Germinal center (tissue), 1 donor: ENCODE results near the gene RPAP3.

Source experiments
- DNase-seq: peaks from one replicate; pipeline ENCODE4 v3.0.0; 2012; ENCODE audit warnings: mixed read lengths, low spot score

Gene RPAP3

DNA sequence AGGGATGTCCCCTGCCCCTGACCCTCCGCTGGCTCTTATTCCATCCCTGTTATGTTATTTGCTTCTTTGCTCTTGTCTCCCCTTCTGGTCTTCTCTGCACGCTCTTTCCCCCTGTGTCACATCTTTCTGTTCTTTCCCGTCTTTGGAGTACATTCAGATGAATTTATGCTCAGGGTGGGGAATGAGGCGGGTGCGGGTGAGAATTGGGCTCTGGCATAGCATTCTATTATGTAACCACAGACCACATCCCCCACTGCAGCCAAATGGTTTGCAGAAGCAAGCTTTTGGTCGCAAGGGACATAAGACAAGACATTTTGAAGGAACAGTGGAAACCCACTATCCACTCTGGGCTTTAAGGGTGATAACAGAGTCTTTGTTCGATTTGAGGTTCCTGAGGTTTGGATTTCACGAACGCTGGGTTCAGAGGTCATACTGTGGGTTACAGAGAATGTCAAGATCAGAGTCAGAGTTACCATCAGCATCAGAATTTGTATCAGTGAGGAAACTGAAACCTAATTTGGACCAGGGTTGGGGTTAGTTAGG lies 15.7 kb upstream of the RPAP3 start:
- no peak for DNase-seq

DNA sequence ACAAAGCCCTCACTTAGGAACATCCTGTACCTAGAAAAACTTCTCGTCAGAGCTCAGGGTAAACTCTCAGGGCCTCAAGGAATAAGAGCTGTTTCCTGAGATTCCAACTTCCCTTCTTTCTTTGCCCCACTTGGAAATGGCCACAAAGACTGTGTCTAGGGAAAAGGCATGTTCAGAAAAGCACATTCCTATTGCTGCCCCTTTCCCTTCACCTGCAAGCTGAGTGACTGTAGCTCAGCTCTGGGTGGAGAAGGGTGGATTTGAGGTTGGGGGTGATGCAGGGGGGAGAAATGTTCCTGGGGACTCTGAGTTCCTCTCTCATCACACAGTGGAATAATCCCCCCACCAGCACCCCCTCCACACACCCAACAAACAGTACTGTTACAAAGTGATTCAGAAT lies 12.7 kb upstream of the RPAP3 start:
- DNase-seq = no peak

- DNase-seq = peak; percentile 74
Observed at GRCh38 chr12:47717443-47718193, 11.8 kb upstream of the RPAP3 start.

GRCh38 chr12:47717046-47717442 lies 11.2 kb upstream of the RPAP3 start:
- no peak for DNase-seq

GRCh38 chr12:47715877-47716548 lies 10.2 kb upstream of the RPAP3 start:
- no peak for DNase-seq

GRCh38 chr12:47715393-47715876 lies 9.6 kb upstream of the RPAP3 start:
- peak; percentile 80 for DNase-seq

DNA sequence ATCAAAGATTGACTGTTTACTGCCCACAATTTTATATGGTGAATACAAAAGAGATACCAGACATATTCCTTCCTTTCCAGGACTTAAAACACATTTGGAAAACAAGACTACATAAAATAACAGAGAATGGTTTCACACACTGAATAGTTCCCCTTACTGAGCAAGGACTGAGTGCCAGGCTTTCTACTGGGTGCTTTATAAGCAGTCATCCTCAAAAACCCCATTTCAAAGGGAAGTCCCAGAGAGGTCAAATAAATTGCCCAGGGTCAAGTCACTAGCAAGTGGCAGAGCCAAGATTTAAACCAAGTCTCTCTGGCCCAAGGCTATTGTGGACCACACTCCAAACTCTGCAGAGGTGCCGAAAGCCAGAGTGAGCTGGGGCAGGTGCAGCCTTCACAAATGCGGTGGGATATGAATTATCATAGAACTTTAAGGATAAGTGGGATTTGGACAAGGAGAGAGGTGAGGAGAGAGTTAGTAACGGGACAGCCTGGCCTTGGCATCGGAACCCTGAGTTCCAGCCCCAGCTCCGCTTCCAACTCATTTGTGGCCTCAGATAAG lies 9.1 kb upstream of the RPAP3 start:
- DNase-seq = no peak

GRCh38 chr12:47712171-47712570 lies 6.3 kb upstream of the RPAP3 start:
- no peak for DNase-seq

DNA sequence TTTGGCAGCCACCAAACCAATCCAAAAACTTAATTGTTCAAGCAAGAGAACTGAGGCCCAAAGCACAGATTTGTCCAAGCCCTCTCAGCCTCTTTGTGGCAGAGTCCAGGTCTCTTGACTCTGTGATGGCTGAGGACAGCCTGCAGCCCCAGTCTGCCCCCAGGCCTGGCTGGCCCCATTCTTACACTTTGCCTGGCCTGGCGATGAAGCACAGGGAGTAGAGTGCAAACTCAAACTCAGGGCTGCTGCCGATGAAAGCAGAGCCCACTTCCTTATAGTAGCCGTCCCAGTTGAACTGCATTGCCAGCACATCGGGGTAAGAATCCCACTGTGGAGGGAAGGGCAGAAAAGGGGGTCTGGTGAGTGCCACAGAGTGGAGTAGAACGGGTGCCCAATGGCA lies 5.6 kb upstream of the RPAP3 start:
- DNase-seq = no peak

GRCh38 chr12:47710278-47710677 lies 4.4 kb upstream of the RPAP3 start:
- no peak for DNase-seq

DNA sequence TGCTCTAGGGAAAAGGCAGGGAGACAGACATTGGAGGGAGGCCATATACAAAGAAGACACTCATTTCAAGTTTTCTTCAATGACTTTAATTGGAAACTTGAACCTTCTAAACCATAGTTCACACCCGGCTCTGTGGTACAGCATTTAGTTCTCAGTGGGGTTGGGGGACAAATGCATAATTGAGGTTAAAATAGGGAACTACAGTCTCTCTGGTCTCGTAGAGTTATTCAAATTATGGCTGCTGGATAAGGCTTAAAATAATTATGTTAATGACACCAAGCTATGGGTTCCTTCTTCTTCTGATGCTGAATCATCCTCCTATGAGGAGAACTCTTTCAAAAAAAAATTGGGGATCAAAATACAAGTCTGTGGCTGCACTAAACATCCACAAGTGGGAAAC lies 3.8 kb upstream of the RPAP3 start:
- DNase-seq = peak; percentile 42

DNA sequence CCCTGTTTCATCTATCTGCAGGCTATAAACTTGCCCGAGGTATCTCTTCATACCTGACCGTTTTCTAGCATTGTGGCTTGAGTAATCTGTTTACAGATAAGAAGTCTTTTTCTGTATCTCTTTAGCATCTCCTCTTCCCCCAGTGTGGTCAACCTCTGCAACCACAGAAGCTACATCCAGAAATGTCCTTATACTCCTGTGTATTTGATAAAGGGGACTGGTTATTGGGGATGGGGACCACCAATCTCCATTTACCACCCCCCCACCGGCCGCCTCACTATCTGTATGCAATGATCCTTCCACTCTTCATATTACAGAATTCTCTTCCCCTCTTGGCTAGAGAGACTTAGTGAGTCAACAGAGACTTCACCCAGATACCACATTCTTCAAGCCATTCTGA lies 3.4 kb upstream of the RPAP3 start:
- DNase-seq = no peak

- DNase-seq = no peak
Observed at GRCh38 chr12:47707905-47708543, 2.2 kb upstream of the RPAP3 start.

DNA sequence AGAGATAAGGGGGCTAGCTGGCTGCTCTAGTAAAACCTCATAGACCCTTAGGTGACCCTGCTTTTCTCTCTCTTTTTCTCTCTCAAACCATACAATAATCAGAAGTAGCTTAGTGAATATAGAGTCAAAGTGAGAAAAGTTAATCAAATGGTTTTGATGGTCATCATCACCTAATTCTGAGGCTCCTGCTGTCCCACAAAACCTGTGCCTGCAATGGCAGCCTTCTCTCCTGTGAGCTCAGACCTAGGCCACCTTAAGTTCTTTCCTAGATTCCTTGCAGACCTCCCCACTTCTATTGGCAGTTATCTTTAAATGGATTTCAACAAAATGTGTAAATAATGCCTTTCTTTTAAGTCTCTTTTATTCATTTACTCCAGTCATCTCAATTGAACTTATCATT lies 1.5 kb upstream of the RPAP3 start:
- DNase-seq = no peak

GRCh38 chr12:47705229-47705565 lies 633 bp downstream of the RPAP3 start:
- DNase-seq = no peak

- no peak for DNase-seq
Observed at GRCh38 chr12:47704719-47705118, 1.1 kb downstream of the RPAP3 start.

DNA sequence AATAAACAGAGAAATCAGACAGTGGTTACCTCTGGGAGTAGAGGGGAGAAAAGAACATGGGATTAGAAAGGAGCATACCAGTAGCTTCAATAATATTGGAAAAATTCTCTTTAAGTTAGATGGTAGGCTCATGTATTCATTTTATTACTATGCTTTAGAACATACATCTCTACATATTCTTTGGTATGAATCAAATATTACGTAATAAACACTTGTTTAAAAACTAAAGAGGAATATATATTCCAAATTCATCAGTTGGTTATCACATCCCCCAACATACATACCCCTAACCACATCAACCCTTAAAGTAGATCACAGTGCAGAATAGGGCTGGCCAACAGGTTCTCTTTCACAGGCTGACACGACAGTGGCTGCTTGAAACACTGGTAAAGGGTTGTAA lies 5.6 kb downstream of the RPAP3 start:
- DNase-seq = no peak

- no peak for DNase-seq
Observed at GRCh38 chr12:47698631-47699030, 7.2 kb downstream of the RPAP3 start.

DNA sequence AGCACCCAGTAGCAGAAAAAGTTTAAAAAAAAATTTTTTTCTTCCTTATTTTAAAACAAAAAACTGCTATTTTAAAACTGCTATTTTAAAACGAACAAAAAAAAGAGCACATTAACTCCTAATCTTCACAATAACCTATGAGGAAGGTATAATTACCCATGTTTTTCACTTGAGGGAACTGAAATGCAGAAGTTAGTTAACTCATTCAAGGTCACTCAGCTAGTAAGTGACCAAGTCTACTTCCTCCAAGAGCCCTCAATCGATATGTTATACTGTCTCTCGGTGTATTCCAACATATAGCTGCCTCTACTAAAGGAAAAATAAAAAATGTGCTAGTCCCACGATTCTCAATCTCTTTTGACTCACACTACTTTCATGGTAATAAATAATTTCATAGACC lies 7.8 kb downstream of the RPAP3 start:
- DNase-seq = peak; percentile 43

GRCh38 chr12:47689215-47689614 lies 16.6 kb downstream of the RPAP3 start:
- no peak for DNase-seq

DNA sequence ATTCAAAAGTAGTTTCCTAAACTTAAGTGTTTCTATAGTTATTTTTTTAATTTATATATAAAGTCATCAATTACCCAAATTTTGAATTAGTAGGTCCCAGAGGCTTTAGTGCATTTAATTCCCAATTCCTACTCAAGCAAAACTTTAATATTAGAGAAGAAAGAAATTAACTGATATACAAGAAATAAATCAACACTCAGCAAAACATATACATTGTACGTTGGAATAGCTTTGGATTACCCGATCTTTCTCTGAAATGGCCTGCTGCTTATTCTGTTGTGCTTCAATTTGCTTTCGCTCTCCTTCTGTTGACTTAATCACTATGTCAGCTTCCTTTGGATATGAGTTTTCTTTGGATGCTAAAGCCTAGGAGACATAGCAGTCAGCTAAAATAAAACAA lies 18.2 kb downstream of the RPAP3 start:
- DNase-seq = no peak

- peak; percentile 30 for DNase-seq
Observed at GRCh38 chr12:47686645-47687240, 19.1 kb downstream of the RPAP3 start.
